ENCODE results near the gene PDGFRA. TPM values are rescaled to one million over a fixed set of nuclear protein-coding genes. Genes with fewer than 3 reads are reported as not detected.
A peak's percentile ranks its signal among the peaks of the same experiment; 100 is the strongest.

PDGFRA gene
- polyA plus RNA-seq, 3 donors = not detected

DNA sequence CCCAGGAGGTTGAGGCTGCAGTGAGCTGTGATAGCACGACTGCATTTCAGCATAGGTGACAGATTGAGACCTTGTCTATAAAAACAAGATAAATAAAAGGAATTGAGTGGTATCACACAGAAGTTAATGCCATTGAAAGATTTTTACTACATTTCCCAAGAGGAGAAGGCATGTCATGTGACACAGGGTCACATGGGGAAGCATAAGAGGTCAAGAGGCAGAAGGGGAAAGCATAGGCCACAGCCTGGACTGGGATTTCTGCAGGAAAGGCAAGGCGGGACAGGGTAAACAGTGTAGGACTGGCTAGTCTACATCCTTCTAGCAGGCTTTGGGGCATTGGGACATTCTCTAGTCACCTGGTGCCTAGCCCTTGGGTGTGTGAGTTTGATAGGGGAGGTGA is 88.6 kb downstream of the PDGFRA start:
- no peaks in the 10 kb centered on the region for H3K79me2 ChIP-seq (ENCODE audit: insufficient read depth, low read length)
- H3K4me3 ChIP-seq (replicated peaks in 1 of 3; ENCODE audit: low read depth in 2 of 3, low read length in 3 of 3) = no peak overlapping the region
- peaks cover 0 to 1% (median 0%) of the 10 kb centered on the region in 3 donors for H3K27me3 Mint-ChIP-seq (ENCODE audit: low read depth in 3 of 3)
- H3K9me3 Mint-ChIP-seq = peaks cover 0 to 2% (median 0%) of the 10 kb centered on the region in 7 donors
- H3K27me3 ChIP-seq (ENCODE audit: control insufficient read depth in 2 of 2, insufficient read depth in 2 of 2, low read length in 2 of 2) = no peaks in the 10 kb centered on the region
- H3K27ac ChIP-seq (ENCODE audit: low read depth in 1 of 2, low read length in 2 of 2) = no peak overlapping the region
- peaks cover 11 to 17% of the 10 kb centered on the region in 2 donors for H3K4me1 ChIP-seq (ENCODE audit: control insufficient read depth in 1 of 2, insufficient read depth in 2 of 2, low read length in 2 of 2)
- 100% methylated on average over 1 of the region's 2 CpGs for WGBS (ENCODE audit: insufficient coverage)
- DNase-seq = no peak
- H3K4me1 Mint-ChIP-seq = peaks cover 21% of the 10 kb centered on the region
- H2AFZ ChIP-seq (ENCODE audit: insufficient read depth, low read depth, low read length, poor library complexity, severe bottlenecking) = no peak overlapping the region
- no peak overlapping the region for H3K9ac ChIP-seq (ENCODE audit: insufficient read depth, low read length, poor library complexity, severe bottlenecking)
- TF ChIP-seq, protein P1, sequence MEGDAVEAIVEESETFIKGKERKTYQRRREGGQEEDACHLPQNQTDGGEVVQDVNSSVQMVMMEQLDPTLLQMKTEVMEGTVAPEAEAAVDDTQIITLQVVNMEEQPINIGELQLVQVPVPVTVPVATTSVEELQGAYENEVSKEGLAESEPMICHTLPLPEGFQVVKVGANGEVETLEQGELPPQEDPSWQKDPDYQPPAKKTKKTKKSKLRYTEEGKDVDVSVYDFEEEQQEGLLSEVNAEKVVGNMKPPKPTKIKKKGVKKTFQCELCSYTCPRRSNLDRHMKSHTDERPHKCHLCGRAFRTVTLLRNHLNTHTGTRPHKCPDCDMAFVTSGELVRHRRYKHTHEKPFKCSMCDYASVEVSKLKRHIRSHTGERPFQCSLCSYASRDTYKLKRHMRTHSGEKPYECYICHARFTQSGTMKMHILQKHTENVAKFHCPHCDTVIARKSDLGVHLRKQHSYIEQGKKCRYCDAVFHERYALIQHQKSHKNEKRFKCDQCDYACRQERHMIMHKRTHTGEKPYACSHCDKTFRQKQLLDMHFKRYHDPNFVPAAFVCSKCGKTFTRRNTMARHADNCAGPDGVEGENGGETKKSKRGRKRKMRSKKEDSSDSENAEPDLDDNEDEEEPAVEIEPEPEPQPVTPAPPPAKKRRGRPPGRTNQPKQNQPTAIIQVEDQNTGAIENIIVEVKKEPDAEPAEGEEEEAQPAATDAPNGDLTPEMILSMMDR (IDR thresholded peaks at IDR 0.05) = no peak
- H3K36me3 Mint-ChIP-seq = no peaks in the 10 kb centered on the region
- H3K27ac Mint-ChIP-seq = no peak overlapping the region
- no peak overlapping the region for H3K4me3 Mint-ChIP-seq
- no peaks in the 10 kb centered on the region for H3K36me3 ChIP-seq (replicated peaks in 1 of 2; ENCODE audit: control insufficient read depth in 1 of 2, insufficient read depth in 2 of 2, low read length in 2 of 2)
- no peak overlapping the region for H3K4me2 ChIP-seq (replicated peaks; ENCODE audit: extremely low read depth, low read length, poor library complexity, severe bottlenecking)
- H4K20me1 ChIP-seq (ENCODE audit: insufficient read depth, low read length) = no peaks in the 10 kb centered on the region
- H3K9me3 ChIP-seq (replicated peaks in 1 of 2; ENCODE audit: control insufficient read depth in 1 of 2, insufficient read depth in 1 of 2, low read length in 2 of 2) = no peaks in the 10 kb centered on the region
- intact Hi-C loops (cut with micrococcal nuclease) = loop anchor here in 1 of 2 donors (10.0 kb wide), 1 partner anchor 127 kb away; no protein-coding TSS in a partner anchor

DNA sequence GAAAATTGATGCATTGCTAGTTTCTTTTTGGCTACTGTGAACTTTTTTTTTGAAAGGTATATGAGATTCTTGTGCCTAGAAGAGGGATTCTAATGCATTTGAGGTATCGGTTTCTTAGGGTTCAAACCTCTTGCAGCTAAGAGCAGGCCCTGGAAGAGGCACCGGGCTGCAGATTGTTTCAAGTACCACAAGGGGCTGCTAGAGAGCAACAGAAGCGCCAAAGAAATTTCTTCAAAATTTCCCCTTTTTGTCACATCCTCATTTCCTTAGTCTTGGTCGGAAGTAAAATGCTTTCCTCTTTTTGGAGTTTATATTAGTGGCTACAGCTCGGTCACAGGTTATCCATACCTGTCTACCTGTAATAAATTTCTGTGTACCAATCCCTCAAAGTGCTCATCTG is 89.8 kb downstream of the PDGFRA start:
- no peak overlapping the region for H3K27ac ChIP-seq (ENCODE audit: low read depth in 1 of 2, low read length in 2 of 2)
- no peak overlapping the region for H3K9ac ChIP-seq (ENCODE audit: insufficient read depth, low read length, poor library complexity, severe bottlenecking)
- Mint-ChIP-seq H3K27ac (peak overlapping the region in 6 of 7 donors; percentile 2 to 60 (median 33)), H3K4me3 (no peak overlapping the region), H3K9me3 (peaks cover 0 to 2% (median 0%) of the 10 kb centered on the region in 7 donors), H3K36me3 (no peaks in the 10 kb centered on the region), H3K4me1 (peaks cover 23% of the 10 kb centered on the region), H3K27me3 (ENCODE audit: low read depth in 3 of 3) (peaks cover 0 to 1% (median 0%) of the 10 kb centered on the region in 3 donors)
- TF ChIP-seq, protein P1 (IDR thresholded peaks at IDR 0.05) = peak; percentile 94
- H3K79me2 ChIP-seq (ENCODE audit: insufficient read depth, low read length) = no peaks in the 10 kb centered on the region
- H3K4me2 ChIP-seq (replicated peaks; ENCODE audit: extremely low read depth, low read length, poor library complexity, severe bottlenecking) = no peak overlapping the region
- H3K4me3 ChIP-seq (replicated peaks in 1 of 3; ENCODE audit: low read depth in 2 of 3, low read length in 3 of 3) = no peak overlapping the region
- 83% methylated on average over 1 of the region's 5 CpGs for WGBS (ENCODE audit: insufficient coverage)
- no peaks in the 10 kb centered on the region for H4K20me1 ChIP-seq (ENCODE audit: insufficient read depth, low read length)
- H3K36me3 ChIP-seq (replicated peaks in 1 of 2; ENCODE audit: control insufficient read depth in 1 of 2, insufficient read depth in 2 of 2, low read length in 2 of 2) = no peaks in the 10 kb centered on the region
- H2AFZ ChIP-seq (ENCODE audit: insufficient read depth, low read depth, low read length, poor library complexity, severe bottlenecking) = no peak overlapping the region
- H3K27me3 ChIP-seq (ENCODE audit: control insufficient read depth in 2 of 2, insufficient read depth in 2 of 2, low read length in 2 of 2) = no peaks in the 10 kb centered on the region
- intact Hi-C loops (cut with micrococcal nuclease) = loop anchor here in 1 of 2 donors (10.0 kb wide), 1 partner anchor 126 kb away; no protein-coding TSS in a partner anchor
- no peaks in the 10 kb centered on the region for H3K9me3 ChIP-seq (replicated peaks in 1 of 2; ENCODE audit: control insufficient read depth in 1 of 2, insufficient read depth in 1 of 2, low read length in 2 of 2)
- peak; percentile 57 to 82 (median 82) for DNase-seq
- peaks cover 11 to 17% of the 10 kb centered on the region in 2 donors for H3K4me1 ChIP-seq (ENCODE audit: control insufficient read depth in 1 of 2, insufficient read depth in 2 of 2, low read length in 2 of 2)
